OCI-LY7 (cell line): Measurements from ENCODE around the gene ATP4A. TPM values are rescaled to one million over a fixed set of nuclear protein-coding genes. Genes with fewer than 3 reads are reported as not detected.

Experiments
- BruUV-seq: library from RNA; stranded (reverse); fragments of 400-500 nt; replicated peaks from 2 replicates; lab custom pipeline; 2021; lab: Mats Ljungman, UMichigan
- CTCF ChIA-PET: fragments of 300-600 bp; sonication (Branson Sonifier 250); formaldehyde crosslinking; loops from one replicate; lab custom pipeline; 2022; ENCODE audit warnings: antibody characterized with exemption; ENCODE audit not compliant: unreplicated experiment; lab: Charles Lee
- POLR2A ChIA-PET: fragments of 300-600 bp; sonication (Branson Sonifier 250); formaldehyde crosslinking; loops from one replicate; lab custom pipeline; 2022; ENCODE audit warnings: antibody characterized with exemption; lab: Charles Lee
- DNase-seq: peaks from one replicate; pipeline ENCODE4 v3.0.0-alpha.2; 2015; ENCODE audit warnings: low spot score
- H2AFZ ChIP-seq: fragments of 200-600 bp; sonication (generic), shearing (Covaris generic); 2 replicates; pipeline ENCODE4 v1.6.1; 2014; ENCODE audit warnings: mild to moderate bottlenecking, antibody characterized with exemption, low read length, moderate library complexity
- H3K27ac ChIP-seq: fragments of 200-600 bp; sonication (generic); 2 replicates; pipeline ENCODE4 v1.5.1; 2014; ENCODE audit warnings: mixed run types, low read depth, mild to moderate bottlenecking, moderate library complexity, low read length, inconsistent platforms; ENCODE audit not compliant: poor library complexity, severe bottlenecking
- H3K36me3 ChIP-seq: fragments of 200-600 bp; sonication (generic); 2 replicates; pipeline ENCODE4 v1.6.1; 2014; ENCODE audit warnings: mild to moderate bottlenecking, antibody characterized with exemption, low read length, moderate library complexity, mixed read lengths; ENCODE audit not compliant: insufficient read depth
- H3K4me1 ChIP-seq: fragments of 200-600 bp; sonication (generic); 2 replicates; pipeline ENCODE4 v1.5.1; 2014; ENCODE audit warnings: mild to moderate bottlenecking, low read length; ENCODE audit not compliant: insufficient read depth, poor library complexity, severe bottlenecking
- H3K4me2 ChIP-seq: fragments of 200-600 bp; sonication (generic); 2 replicates; pipeline ENCODE4 v1.6.1; 2014; ENCODE audit warnings: mild to moderate bottlenecking, low read length
- H3K4me3 ChIP-seq: fragments of 200-600 bp; sonication (generic); 2 replicates; pipeline ENCODE4 v1.5.1; 2014; ENCODE audit warnings: mild to moderate bottlenecking, low read depth, low read length; ENCODE audit not compliant: poor library complexity, severe bottlenecking
- H3K79me2 ChIP-seq: fragments of 200-600 bp; sonication (generic); 2 replicates; pipeline ENCODE4 v1.6.1; 2016; ENCODE audit warnings: low read depth, mild to moderate bottlenecking, low read length, moderate library complexity, mixed read lengths; ENCODE audit not compliant: insufficient read depth
- H3K9me2 ChIP-seq: fragments of 200-600 bp; sonication (generic); 2 replicates; pipeline ENCODE4 v1.6.1; 2016; ENCODE audit warnings: mild to moderate bottlenecking, low read length, mixed read lengths; ENCODE audit not compliant: insufficient read depth
- H3K9me3 ChIP-seq: fragments of 200-600 bp; sonication (generic); 2 replicates; pipeline ENCODE4 v1.6.1; 2014; ENCODE audit warnings: mild to moderate bottlenecking, mixed run types, low read length, mixed read lengths
- H4K20me1 ChIP-seq: fragments of 200-600 bp; sonication (generic); 2 replicates; pipeline ENCODE4 v1.6.1; 2014; ENCODE audit warnings: mild to moderate bottlenecking, antibody characterized with exemption, low read length, moderate library complexity, mixed read lengths; ENCODE audit not compliant: insufficient read depth
- EZH2phosphoT487 ChIP-seq: fragments of 200-600 bp; sonication (generic); IDR thresholded peaks from 2 replicates; pipeline ENCODE4 v1.6.1; 2018; ENCODE audit warnings: low read depth, borderline replicate concordance, mild to moderate bottlenecking, mixed run types, antibody characterized with exemption, low read length, moderate library complexity, mixed read lengths
- intact Hi-C: fragments of 100-400 bp; cut with micrococcal nuclease; formaldehyde crosslinking; loops from one replicate; pipeline ENCODE4 v1.10.0; 2022; ENCODE audit not compliant: unreplicated experiment
- total RNA-seq, 2 experiments: library from RNA; depleted of rRNA in 1 of 2; stranded (reverse); fragments of >200 nt in 1 of 2; shearing (Covaris generic) in 1 of 2; gene quantifications; 2 replicates each; pipeline ENCODE4 v1.2.3, GENCODE V29; 2014 to 2022
- TF ChIP-seq, protein P1 (sequence below): fragments of 200-600 bp; sonication (generic); conservative IDR thresholded peaks from 2 replicates; pipeline ENCODE4 v1.5.1; 2014; ENCODE audit warnings: mild to moderate bottlenecking, antibody characterized with exemption, low read length, moderate library complexity, mixed read lengths

Gene ATP4A
- total RNA-seq, 2 experiments from 2014 or later: 0.36 to 0.92 TPM

DNA sequence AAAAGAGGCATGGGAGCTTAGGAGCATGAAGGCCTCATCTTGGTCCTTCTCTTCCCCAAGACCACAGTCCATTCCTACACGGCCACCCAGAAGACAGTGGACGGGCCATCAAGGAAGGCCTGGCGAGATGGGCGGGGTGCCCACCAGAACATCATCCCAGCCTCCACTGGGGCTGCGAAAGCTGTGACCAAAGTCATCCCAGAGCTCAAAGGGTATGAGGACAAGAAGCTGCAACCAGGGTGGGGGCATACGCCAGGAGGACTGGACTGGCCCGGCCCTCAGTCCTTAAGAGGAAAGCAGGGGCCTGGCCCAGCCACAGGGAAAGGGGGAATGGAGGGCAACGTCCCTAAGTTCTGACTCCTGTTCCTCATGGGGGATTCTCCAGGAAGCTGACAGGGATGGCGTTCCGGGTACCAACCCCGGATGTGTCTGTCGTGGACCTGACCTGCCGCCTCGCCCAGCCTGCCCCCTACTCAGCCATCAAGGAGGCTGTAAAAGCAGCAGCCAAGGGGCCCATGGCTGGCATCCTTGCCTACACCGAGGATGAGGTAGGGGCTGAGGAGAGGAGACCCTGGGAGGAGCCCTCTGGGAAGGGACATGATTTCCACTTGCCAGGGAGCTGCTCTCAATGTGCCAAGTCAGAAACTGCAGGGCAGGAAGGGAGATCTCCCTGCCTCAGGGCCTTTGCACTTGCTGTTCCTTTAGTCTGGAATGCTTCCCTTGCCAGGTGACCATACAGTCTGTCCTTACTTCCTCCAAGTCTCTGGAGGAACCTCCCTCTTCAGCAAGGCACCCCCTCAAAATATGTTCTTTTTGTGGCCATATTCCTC lies 20.0 kb downstream of the ATP4A start:
- ChIA-PET POLR2A (interaction anchor here (1.3 kb wide), 1 partner anchor 105 kb away, joined by 3 read pairs; the partner anchor contains the start of gene COX6B1), CTCF (no interaction called here)
- Histone ChIP-seq H3K9me3 (no peaks in the 10 kb centered on the region), H3K4me3 (peak overlapping the region; percentile 80), H3K36me3 (no peaks in the 10 kb centered on the region; the same call in 1 of the 2 replicates), H3K79me2 (peaks cover 17% of the 10 kb centered on the region; the same call in 1 of the 2 replicates), H2AFZ (no peak overlapping the region), H3K9me2 (no peaks in the 10 kb centered on the region), H4K20me1 (no peaks in the 10 kb centered on the region), H3K4me2 (peak overlapping the region; percentile 94), H3K27ac (no peak overlapping the region), H3K4me1 (peaks cover 33% of the 10 kb centered on the region)
- TF ChIP-seq EZH2phosphoT487: no peak
- TF ChIP-seq, protein P1, sequence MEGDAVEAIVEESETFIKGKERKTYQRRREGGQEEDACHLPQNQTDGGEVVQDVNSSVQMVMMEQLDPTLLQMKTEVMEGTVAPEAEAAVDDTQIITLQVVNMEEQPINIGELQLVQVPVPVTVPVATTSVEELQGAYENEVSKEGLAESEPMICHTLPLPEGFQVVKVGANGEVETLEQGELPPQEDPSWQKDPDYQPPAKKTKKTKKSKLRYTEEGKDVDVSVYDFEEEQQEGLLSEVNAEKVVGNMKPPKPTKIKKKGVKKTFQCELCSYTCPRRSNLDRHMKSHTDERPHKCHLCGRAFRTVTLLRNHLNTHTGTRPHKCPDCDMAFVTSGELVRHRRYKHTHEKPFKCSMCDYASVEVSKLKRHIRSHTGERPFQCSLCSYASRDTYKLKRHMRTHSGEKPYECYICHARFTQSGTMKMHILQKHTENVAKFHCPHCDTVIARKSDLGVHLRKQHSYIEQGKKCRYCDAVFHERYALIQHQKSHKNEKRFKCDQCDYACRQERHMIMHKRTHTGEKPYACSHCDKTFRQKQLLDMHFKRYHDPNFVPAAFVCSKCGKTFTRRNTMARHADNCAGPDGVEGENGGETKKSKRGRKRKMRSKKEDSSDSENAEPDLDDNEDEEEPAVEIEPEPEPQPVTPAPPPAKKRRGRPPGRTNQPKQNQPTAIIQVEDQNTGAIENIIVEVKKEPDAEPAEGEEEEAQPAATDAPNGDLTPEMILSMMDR: no peak
- intact Hi-C loops: no loop called here
- BruUV-seq: no TSS peak
- DNase-seq: no peak

DNA sequence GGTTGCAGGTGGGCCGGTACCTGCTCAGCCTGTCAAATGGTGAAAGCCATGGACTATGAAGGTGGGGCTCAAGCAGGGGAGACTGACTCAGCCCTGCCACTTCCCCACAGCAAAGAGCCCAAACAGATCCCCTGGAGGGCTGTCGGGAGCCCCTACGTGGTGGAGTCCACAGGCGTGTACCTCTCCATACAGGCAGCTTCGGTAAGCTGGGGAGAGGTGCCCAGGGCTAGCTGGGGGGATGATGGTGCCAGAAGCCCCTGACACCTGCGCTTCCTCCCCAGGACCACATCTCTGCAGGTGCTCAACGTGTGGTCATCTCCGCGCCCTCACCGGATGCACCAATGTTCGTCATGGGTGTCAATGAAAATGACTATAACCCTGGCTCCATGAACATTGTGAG lies 21.2 kb downstream of the ATP4A start:
- Histone ChIP-seq H3K9me2 (no peaks in the 10 kb centered on the region), H3K4me1 (peaks cover 33% of the 10 kb centered on the region), H3K9me3 (no peaks in the 10 kb centered on the region), H4K20me1 (no peaks in the 10 kb centered on the region), H3K79me2 (peaks cover 17% of the 10 kb centered on the region; the same call in 1 of the 2 replicates), H3K4me2 (no peak overlapping the region), H3K27ac (no peak overlapping the region), H2AFZ (no peak overlapping the region), H3K36me3 (no peaks in the 10 kb centered on the region), H3K4me3 (no peak overlapping the region)
- TF ChIP-seq, protein P1: no peak
- no peak for TF ChIP-seq EZH2phosphoT487
- DNase-seq: no peak
- no TSS peak for BruUV-seq
- ChIA-PET POLR2A (no interaction called here), CTCF (no interaction called here)
- intact Hi-C loops: no loop called here
